ENCODE data around the gene RTN4.
A peak's percentile ranks its signal among the peaks of the same experiment; 100 is the strongest.
"Not testable (repeated sequence)": the region's sequence is repeated elsewhere in the genome, so short reads cannot be mapped to it uniquely, and the experiment has no call there.

RTN4 gene

GRCh38 chr2:55073000-55073983 is 23.0 kb upstream of the RTN4 start:
- no peak for DNase-seq

- DNase-seq: no peak
These were observed 13.6 kb upstream of the RTN4 start for GRCh38 chr2:55063713-55064323.

- no peak for DNase-seq
These were observed 13.0 kb upstream of the RTN4 start for GRCh38 chr2:55063226-55063625.

- DNase-seq: no peak
These were observed 12.5 kb upstream of the RTN4 start for GRCh38 chr2:55062754-55063153.

- no peak for DNase-seq
These were observed 11.5 kb upstream of the RTN4 start for GRCh38 chr2:55061523-55062344.

- DNase-seq: no peak
These were observed 9.5 kb upstream of the RTN4 start for GRCh38 chr2:55059793-55060192.

GRCh38 chr2:55057474-55057873 is 7.2 kb upstream of the RTN4 start:
- DNase-seq: no peak

- DNase-seq: no peak
These were observed 5.8 kb upstream of the RTN4 start for GRCh38 chr2:55056024-55056521.

- no peak for DNase-seq
These were observed 4.0 kb upstream of the RTN4 start for GRCh38 chr2:55054106-55054875.

GRCh38 chr2:55053225-55053624 is 3.0 kb upstream of the RTN4 start:
- not testable (repeated sequence) for DNase-seq

GRCh38 chr2:55052129-55053061 is 2.1 kb upstream of the RTN4 start:
- no peak for DNase-seq

GRCh38 chr2:55051026-55051866 is 995 bp upstream of the RTN4 start:
- no peak for DNase-seq

GRCh38 chr2:55049821-55050099 is 491 bp downstream of the RTN4 start:
- DNase-seq: no peak

- peak; percentile 72 for DNase-seq
These were observed 1.0 kb downstream of the RTN4 start for GRCh38 chr2:55049043-55049820.

GRCh38 chr2:55048508-55049042 is 1.7 kb downstream of the RTN4 start:
- no peak for DNase-seq

- no peak for DNase-seq
These were observed 2.5 kb downstream of the RTN4 start for GRCh38 chr2:55047677-55048299.

GRCh38 chr2:55045780-55046179 is 4.5 kb downstream of the RTN4 start:
- DNase-seq: no peak

GRCh38 chr2:55043841-55044240 is 6.4 kb downstream of the RTN4 start:
- no peak for DNase-seq

- no peak for DNase-seq
These were observed 11.8 kb downstream of the RTN4 start for GRCh38 chr2:55038428-55038827.
